NCI-H146 (cell line): ENCODE measurements around the gene TBC1D16.

Experiments
- DNase-seq: peaks from one replicate; lab custom pipeline; 2025; lab: John Stamatoyannopoulos, UW

TBC1D16 gene, protein sequence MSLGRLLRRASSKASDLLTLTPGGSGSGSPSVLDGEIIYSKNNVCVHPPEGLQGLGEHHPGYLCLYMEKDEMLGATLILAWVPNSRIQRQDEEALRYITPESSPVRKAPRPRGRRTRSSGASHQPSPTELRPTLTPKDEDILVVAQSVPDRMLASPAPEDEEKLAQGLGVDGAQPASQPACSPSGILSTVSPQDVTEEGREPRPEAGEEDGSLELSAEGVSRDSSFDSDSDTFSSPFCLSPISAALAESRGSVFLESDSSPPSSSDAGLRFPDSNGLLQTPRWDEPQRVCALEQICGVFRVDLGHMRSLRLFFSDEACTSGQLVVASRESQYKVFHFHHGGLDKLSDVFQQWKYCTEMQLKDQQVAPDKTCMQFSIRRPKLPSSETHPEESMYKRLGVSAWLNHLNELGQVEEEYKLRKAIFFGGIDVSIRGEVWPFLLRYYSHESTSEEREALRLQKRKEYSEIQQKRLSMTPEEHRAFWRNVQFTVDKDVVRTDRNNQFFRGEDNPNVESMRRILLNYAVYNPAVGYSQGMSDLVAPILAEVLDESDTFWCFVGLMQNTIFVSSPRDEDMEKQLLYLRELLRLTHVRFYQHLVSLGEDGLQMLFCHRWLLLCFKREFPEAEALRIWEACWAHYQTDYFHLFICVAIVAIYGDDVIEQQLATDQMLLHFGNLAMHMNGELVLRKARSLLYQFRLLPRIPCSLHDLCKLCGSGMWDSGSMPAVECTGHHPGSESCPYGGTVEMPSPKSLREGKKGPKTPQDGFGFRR

DNA sequence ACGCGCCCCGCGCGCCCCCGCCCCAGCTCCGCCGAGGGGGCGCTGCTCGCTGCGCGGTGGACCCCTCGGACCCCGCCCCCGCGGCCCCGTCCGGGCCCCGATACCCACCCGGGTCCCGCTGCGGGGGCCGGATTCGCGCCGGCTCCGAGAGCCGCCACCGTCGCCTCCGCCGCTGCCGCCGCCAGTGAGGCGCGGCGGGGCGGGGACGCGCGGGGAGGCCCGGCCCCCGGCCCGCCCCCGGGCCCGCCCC lies at the start of gene TBC1D16:
Gene TBC1D16, minus strand, starts transcription at position 186 of the 250 bp plus-strand sequence. CDS start 22,325 bp downstream, outside the sequence.
- no peak for DNase-seq

DNA sequence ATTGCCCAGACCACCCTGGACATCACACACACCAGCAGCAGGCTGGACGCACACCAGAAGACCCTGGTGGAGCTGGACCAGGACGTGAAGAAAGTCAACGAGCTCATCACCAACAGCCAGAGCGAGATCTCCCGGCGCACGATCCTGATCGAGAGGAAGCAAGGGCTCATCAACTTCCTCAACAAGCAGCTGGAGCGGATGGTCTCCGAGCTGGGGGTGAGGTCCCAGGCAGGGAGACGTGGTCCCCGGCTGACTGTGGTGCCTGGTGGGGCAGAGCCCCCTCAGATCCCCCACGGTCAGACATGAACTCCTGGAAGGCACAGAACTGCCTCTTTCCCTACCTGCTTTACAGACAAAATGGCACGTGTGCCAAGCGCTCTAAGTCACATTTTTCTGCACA lies 49.1 kb upstream of the TBC1D16 start:
- no peak for DNase-seq

DNA sequence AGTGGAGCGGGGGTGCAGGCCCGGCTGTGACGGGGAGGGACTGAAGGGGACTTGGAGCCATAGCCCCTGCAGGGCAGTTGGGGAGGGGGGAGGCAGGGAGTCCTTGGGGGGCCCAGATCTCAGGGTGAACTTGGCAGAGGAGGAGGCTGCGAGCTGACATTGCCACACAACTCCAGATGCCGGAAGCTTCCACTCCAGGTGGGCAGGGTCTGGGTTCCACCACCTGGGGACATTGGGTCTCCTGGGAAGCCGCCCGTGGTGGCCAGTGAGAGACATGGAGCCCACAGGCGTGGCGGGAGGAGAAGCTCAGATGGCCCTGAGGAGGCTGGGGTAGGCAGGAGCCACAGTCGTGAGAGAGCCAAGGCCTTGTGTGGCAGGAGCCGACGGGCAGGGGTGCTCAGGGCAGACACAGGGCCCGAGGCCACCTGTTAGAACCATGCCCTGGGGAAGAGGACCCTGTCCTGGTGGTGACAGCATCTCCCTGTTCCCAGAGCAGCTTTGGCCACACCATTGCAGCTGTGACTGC lies 47.5 kb upstream of the TBC1D16 start:
- DNase-seq: no peak

DNA sequence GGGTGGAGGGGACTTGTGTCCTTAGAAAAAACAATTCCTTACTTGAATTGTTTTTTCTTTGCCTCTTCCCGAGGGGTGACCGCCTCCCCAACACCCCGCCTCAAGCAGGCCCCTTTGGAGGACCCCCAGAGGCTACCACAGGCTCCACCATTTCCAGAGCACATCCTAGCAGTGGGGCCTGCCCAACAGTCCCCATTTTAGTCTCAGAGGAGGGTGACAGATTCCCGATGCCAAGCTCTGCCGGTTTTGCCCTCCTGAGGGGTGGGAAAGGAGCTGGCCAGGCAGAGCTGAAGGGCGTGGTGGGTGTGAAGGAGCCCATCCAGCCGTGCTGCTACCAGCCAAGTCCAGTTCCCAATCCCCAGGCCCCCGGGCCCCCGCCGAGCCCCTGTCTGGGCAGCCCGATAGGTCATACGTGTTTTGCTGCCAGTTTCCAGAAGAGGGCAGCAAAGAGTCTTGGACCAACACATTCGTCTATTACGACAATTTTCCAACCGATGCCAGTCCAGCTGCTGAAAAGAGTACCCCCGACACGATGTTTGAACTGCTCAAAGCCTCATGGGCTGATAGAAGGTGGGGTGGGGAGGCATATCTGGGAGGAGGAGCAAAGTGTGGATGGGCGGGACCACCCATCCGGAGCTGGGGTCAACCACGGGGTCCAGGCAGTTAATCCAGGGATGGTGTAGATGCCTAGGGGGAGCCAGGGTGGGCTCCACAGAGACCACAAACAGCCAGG lies 46.9 kb upstream of the TBC1D16 start:
- peak; percentile 72 for DNase-seq

DNA sequence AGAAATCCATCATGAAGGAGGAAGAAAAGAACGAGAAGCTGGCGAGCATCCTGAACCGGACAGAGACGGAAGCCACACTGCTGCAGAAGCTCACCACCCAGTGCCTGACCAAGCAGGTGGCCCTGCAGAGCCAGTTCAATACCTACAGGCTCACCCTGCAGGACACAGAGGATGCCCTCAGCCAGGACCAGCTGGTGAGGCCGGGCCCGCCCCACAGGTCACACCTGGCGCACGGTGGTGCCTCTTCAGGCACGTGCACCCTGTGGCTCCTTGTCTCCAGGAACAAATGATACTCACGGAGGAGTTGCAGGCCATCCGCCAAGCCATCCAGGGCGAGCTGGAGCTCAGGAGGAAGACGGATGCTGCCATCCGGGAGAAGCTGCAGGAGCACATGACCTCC lies 45.9 kb upstream of the TBC1D16 start:
- peak; percentile 39 for DNase-seq

DNA sequence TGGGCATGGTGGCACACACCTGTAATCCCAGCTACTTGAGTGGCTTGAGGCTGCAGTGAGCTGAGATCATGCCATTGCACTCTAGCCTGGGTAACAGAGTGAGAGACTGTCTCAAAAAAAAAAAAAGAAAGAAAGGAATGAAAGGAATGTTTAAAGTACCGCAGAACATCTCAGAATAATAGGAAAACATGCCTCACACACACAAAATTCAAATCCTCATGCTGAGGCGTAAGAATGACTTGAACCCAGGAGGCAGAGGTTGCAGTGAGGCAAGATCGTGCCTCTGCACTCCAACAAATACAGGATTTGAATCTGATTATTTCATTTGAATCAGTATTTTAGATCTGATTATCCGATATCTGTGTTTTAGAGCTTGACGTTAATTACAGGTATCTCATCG lies 44.4 kb upstream of the TBC1D16 start:
- no peak for DNase-seq

DNA sequence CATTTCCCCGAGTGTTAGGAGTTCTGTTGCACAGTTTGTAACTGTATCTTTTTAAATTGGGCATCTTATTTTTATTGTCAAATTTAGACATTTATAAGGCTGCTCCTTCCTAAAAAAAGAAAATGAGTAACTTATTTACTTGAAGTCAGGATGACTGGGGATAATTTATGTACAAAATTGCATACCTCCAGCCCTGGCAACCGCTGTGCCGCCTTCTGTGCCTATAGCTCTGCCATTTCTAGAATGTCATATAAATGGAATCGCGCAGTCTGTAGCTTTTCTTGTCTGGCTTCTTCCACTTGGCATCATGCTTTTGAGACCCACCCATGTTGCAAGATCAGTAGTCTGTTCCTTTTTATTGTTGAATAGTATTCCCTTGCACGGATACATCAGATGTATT lies 36.7 kb upstream of the TBC1D16 start:
- no peak for DNase-seq

DNA sequence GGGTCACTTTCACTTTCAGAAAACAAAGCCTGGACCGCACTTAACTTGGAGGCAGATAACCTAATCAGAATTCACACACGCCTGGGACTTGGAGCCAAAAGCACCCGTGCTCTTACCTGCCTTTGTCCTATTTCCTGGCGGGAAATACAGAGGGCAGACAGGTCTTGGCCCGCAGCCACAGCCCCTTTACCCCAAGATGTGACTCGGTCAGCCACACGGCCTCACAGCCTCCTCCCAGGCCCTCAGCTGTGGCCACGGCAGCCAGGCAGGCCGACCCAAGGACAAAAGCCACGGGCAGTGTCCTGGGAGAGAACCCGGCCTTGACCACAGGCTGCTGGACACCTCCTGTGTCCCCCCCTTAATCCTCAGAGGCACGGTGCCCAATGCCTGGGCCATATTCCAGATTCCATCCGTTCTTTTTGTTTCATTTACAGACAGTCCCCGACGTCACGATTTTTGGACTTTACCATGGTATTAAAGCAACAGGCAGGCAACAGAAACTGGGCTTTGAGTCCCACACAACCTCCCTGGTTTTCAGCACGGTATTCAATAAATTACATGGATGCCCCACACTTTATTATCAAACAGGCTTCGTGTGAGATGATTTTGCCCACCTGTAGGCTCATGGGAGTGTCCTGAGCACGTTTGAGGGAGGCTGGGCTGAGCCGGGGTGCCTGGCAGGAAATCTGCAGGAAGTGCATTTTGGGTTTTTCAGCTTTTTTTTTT lies 35.6 kb upstream of the TBC1D16 start:
- no peak for DNase-seq

DNA sequence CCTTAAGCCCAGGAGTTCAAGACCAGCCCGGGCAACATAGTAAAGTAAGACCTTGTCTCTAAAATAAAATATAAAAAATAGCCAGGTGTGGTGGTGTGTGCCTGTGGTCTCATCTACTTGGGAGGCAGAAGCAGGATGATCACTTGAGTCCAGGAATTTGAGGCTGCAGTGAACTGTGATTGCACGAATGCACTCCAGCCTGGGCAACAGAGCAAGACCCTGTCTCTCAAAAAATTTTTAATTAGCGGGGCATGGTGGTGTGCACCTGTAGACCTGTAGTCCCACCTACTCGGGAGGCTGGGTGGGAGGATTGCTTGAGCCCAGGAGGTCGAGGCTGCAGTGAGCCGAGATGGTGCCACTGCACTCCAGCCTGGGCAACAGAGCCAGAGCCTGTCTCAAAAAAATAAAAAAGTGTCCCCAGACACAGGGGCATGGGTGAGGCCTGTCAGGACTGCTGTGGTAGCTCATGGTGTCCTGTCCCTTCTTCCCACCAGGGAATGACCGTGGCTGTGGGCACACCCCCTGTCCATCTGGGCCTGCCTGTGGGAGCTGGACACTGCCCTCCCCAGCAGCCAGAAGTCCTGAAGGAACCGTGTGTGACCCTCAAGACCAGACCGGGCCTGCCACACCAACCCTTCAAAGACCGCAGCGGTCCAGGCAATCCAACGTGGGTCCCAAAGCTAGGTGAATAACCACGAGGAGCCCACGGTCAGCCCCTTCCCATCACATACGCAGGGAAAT lies 34.9 kb upstream of the TBC1D16 start:
- no peak for DNase-seq

DNA sequence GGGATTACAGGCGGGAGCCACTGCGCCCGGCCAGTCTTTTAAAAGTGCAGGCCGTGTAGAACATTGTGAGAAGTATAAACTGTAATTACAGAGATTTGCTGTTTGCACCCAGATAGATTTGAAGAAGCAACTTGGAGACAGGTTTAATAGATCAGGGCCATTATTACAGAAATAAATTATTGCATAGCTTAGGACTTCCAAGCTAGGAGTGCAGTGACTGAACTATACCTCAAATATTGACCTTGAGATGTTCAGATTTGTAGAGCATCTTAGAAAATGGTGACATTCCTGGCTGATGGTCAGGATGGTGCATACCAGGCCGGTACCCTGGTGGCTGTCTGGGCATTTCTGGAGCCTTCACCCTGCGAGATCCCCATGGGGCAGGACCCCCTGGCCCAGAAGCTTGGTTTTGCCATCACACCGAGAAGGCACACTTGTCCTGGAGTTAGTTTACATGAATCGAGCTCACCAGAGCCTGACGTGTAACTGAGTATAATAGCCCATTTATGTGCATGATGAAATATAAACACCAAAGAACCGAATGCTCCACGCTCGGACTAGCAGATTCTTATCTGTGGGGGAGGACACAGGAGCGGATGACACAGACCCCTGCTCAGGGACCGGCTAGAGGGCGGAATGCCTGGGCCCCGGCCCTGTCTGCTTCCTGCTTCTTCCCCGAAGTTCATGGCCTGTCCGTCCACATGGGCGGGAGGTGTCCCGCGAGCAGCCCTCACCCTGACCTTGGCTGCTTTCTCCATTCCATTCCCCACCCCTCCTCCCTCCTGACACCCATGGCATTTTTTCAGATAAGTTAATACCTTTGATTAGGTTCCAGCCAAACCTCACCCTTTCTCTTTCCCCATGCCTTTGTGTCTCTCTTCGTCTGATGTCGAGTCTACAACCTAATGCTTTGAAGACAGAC lies 32.9 kb upstream of the TBC1D16 start:
- no peak for DNase-seq

DNA sequence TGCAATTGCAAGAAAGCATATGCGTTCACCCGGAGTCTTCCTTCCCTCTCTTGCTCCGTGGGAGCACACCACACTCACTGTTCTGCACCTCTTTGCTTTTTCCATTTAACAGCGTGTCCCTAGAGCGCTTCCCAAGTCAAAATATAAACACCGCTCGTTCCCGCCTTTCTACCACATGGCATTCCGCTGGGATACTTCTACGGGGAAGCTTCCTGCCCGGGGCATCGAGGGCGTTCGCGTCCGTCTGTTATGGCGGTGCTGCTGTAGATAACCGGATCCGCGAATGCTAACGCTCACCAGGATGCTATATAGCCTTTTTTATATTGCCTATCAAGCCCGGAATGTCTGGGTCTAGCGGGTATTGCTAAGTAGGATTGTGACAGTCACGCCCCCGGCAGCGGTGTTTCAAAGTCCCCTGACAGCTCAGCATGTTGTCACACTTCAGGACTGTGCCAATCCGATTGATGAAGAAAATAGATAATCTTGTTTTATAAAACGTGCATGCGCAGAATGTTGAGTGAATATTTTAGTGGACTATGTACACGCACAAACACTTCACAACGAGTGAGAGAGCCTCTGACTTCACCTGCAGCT lies 31.8 kb upstream of the TBC1D16 start:
- DNase-seq: no peak

DNA sequence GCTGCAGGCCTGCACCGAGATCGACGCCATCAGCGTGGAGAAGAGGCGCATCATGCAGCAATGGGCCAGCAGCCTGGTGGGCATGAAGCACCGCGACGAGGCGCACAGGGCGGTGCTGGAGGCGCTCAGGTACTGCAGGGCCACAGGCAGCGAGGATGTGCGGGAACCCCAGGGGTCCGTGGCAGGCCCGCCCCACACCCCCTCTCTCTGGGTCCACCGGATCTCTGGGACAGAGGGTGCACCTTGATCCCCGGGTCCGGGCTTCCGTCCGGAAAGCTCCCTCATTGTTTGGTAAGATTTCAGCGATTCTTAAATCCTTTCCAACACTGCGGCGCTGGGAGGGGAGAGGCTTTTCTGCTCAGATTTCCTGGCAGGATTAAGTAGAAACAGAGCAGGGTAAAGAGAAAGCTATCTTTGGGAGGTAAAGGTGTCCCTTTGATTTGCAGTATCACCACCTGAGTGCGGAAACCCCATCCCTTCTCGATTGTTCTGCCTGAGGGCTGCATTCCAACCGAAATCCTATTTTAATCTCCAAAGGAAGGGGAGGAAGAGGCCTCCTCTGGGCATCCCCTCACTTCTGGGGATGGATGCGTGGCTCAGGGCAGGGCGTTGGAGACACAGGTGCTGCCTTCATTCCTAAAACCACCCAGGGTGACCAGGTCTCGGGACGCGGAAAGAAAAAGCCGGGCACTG lies 30.0 kb upstream of the TBC1D16 start:
- DNase-seq: no peak

DNA sequence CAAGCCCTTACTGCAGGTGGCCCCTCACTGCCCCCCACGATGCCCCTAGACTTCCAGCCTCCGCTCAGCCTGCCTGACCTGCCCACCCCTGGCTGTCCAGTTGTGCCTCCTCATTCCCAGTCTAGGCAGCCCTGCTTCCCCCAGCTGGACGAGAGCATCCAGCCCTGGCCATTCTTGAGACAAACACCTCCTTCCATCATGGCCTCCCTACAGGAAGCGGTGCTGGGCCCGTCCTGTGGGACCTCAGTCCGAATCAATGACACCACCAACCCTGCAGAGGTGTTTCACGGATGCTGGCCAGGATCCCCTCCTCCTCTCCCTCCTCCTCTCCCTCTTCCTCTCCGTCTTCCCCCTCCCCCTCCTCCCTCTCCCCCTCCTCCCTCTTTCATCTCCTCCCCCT lies 29.0 kb upstream of the TBC1D16 start:
- no peak for DNase-seq

DNA sequence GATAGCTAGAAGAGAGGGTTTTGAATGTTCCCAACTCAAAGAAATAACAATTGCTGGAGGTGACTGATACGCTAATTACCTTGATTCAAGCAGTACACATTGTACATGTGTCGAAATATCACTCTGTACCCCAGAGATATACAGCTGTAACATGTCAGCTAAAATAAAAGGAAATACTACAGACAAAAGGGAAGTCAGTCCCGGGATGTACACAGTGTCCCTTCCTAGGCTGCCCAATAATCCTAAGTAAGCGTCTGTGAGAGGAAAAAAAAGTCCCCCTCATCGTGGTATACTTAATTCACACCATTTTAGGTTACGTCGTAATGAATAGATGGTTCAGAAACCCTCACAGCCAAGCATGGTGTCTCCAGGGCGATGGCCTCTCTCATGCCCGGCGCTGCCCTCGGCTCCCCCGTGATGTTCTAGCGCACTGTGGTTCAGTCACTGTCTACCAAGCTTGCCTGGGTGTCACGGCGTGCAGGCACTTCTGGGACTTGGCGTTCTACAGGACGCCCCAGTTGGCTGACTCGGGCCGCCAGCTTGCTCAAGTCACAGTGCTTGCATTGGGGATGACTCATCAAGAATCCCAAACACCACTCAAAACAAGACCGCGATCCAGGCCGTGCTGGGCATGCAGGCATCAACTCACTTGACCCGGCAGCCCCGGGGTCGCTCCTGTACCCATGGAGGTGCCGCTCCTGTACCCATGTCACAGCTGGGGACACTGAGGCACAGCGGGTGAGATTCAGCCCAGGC lies 28.3 kb upstream of the TBC1D16 start:
- no peak for DNase-seq

DNA sequence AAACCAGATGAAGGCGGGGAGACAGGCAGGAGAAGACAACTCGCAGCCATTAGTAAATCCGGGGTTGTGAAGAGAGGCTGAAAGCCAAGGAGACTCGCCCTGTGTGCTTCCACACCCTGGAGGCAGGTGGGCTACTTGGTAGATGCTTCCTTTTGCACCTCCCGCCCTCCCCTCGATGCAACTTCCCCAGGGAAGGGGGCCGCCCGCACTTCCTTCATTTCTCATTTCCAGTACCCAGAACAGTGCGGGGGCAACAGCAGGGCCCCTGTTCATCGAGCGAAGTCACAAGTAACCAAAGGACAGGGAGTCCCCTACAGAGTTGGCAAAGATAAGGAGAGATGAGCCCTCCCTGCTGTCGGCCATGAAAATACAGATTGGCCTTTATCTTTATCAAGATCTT lies 25.7 kb upstream of the TBC1D16 start:
- DNase-seq: no peak

DNA sequence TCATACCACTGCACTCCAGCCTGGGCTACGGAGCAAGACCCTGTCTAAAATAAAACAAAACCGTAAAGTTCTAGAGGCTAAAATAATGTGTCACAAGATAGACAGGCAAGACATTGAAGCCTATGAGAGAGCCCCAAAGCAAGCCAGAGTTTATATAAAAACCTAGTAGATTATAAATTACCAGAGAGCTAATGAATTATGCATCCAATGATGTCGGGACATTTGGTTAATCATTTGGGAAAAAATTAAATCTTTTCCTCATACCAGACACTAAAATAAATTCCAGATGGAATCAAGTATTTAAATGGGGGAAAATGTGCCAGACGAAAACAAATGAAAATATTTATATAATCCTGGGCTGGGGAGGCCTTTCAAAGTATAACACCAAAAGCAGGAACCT lies 25.0 kb upstream of the TBC1D16 start:
- no peak for DNase-seq

DNA sequence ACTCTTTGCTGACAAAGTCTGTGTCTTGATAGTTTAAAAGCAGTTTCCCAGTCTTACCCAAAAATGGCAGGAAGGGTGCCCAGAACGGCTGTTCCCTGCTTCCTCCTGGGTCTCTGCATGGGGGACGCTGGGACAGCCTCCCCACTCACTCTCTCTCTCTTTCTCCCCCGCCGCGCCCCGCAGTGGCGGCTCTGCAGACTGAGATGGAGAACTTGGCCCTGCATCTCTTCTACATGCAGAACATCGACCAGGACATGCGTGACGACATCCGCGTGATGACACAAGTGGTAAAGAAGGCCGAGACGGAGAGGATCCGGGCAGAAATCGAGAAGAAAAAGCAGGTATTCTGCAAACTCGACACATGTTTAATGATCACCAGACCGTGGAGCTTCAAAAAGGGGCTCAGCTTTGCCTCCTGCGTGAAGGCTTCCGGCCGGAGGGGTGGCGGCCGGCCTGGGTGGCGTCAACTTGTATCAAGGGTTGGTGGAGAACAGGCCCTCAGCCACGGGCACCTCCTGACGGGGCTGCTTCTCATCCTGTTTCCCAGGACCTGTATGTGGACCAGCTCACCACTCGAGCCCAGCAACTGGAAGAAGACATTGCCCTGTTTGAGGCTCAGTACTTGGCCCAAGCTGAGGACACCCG lies 22.8 kb upstream of the TBC1D16 start:
- DNase-seq: no peak

DNA sequence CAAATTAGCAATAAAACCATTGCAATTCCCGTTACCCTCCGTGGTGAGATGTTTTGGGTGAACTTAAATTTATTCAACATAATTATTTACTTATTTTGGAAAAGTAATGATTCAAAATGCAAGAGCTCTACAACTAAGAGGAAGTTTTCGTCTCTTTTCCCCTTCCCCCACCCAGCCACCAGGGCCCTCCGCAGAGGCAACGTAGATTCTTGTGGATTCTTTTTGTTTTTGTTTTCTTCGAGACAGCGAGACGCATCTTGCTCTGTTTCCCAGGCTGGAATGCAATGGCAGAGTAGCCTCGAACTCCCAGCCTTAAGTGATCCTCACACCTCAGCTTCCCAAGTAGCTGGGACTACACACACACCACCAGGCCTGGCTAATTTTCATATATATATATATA lies 19.9 kb upstream of the TBC1D16 start:
- DNase-seq: no peak
